NOMO-1 (cell line): ENCODE results near the gene TRIM28.

Experiments
- DNase-seq, 2 experiments: peaks; one replicate each; lab custom pipeline; 2025; ENCODE audit not compliant: unreplicated experiment in 2 of 2; lab: John Stamatoyannopoulos, UW

TRIM28 gene

GRCh38 chr19:58559275-58560006 is 15.6 kb downstream of the TRIM28 start:
- DNase-seq, result no peak

DNA sequence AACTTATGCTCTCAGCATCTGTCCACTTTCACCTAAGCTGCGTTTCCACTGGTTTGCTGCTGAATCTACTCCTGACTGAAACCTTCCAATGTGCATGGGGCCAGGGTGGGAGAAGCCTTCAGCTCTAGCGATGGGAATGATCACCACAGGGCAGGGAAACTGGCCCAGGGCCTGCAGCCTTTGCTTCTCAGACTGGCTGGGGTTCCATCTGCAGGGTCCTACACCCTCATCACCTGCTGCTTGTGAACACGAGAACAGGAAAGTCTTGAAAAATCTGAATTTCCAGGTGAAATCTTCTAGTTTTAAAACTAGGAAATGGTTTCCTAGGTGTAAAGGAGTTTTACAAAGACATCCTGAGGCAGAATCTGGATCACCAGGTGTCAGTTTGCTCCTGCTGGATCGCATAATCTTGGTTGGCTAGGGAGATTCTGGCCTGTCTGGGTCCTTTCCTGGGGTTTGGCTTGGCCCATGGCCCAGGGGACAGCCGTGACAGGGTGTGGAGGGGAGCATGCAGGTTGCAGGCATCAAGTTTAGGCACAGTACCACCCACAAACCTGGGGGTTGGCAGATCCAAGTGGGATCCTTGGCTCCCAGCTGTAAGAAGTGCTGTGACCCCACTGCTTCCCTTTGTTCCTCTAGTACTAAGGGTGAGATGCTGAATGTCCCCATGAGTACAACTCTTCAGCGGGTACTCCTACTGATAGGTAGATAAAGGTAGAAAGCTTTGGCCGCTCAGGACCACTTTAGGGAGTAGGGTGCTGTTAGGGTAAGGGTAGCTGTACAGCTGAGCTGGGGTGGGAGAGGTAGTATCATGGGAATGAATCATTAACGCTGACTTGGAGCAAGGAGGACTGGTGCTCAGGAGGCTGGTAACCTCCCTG is 16.4 kb downstream of the TRIM28 start:
- no peak for DNase-seq

- DNase-seq, result no peak
These were observed 17.1 kb downstream of the TRIM28 start for GRCh38 chr19:58560921-58561320.

DNA sequence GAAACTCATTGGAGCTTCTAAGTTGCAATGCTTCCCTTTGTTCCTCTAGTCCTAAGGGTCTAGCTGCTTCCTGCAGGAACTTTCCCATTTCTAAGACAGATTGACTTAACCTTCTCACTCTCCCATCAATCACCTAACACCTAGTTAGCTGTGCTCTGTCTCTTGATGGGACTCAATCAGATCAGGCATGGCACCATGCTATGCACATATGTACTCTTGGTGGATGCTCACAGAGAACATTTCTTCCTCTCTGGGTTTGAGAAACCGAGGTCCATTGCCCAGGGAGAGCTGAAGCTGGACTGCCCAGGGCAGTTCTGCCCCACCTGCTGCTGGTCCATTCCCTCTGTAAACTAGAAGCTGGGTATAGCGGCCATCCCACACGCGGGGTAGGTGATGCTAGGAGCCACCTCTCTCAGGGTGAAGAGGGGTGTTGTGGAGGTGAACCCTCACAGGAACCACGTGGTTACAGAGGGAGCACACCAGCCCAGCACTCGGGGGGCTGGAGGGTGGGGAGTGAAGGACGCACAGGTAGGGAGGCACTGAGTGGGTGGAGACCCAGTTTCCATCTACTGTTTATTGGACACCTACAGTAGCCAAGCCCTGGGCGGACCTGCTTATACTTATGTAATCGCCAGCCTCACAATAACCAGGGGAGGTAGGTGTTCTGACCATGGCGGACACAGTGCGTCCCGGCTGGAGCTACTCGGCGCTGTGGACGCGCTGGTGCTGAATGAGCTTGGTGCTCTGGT is 17.7 kb downstream of the TRIM28 start:
- DNase-seq, result no peak

DNA sequence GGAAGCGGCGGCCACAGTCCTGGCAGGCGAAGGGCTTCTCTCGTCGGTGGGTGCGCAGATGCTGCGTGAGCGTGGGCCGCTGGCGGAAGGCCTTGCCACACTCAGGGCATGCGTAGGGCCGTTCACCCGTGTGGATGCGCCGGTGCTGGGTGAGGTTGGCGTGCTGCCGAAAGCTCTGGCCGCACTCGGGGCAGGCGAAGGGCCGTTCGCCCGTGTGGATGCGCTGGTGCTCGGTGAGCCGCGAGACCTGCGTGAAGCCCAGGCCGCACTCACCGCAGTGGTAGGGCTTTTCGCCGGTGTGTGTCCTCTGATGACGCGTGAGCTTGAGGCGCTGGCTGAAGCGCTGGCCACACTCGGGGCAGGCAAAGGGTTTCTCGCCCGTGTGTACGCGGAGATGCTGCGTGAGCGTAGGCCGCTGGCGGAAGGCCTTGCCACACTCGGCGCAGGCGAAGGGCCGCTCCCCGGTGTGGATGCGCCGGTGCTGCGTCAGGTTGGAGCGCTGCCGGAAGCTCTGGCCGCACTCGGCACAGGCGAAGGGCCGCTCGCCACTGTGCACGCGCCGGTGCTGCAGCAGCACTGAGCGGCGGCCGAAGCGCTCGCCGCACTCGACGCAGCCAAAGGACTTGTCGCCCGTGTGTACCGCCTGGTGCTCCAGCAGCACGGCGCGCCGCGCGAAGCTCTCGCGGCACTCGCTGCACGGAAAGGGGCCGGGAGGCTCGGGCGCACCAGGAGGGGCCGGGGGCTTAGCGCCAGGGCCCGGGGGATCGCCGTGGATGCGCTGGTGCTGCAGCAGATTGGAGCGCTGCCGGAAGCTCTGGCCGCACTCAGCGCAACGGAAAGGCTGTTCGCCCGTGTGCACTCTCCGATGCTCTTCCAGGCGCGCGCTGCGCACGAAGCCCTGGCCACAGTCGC is 18.5 kb downstream of the TRIM28 start:
- DNase-seq, result no peak

DNA sequence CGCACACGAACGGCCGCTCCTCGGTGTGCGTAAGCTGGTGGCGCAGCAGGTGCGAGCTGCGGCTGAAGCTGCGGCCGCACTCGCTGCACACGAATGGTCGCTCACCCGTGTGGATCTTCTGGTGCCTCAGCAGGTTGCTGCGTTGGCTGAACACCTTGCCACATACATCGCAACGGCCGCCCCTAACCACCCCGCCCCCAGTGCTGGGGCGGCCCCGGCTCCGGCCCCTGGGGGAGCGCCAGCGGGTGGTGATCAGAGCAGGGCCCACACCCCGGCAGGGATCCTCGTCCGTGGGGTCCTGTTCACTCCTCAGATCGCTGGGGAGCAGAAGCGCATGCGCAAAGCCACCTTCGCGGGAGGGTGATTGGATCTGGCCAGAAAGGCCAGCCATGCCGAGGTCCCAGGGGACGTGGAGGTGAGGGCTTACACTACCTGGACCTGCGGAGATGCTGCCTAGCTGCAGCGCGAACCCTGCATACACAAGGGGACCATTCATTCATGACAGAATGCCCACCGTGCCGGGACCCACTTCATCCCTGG is 19.2 kb downstream of the TRIM28 start:
- DNase-seq, result no peak

DNA sequence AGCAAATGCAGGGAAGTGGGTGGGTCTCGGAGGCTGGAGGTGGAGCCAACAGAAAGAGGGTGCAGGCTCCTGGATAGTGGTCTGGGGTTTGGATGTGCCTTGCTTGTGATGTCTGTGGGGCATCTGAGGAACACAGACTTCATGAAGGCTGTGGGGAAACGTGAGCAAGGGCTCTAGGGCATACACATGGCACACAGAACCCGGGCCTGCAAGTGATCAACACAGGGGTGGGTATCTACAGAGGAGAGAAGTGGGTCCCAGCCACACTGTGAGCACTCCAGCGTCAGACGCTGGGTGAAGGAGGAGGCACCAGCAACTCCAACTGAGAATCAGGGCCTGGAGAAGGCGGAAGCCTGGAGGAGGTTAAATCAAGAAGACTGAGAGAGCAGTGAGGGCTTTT is 20.0 kb downstream of the TRIM28 start:
- no peak for DNase-seq

DNA sequence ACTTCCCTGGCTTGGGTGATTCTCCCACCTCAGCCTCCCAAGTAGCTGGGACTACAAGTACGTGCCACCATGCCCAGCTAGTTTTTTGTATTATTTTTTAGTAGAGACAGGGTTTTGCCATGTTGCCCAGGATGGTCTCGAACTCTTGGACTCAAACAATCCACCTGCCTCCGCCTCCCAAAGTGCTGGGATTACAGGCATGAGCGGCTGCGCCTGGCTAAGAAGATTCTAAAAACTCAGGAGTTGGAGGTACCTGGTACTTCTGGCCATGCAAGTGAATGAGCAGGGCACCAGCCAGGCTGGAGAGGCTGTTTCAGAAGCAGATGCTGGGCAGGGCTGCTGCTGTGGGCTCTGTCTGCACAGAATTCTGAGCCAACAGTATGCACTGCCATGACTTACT is 23.1 kb downstream of the TRIM28 start:
- DNase-seq, result no peak

DNA sequence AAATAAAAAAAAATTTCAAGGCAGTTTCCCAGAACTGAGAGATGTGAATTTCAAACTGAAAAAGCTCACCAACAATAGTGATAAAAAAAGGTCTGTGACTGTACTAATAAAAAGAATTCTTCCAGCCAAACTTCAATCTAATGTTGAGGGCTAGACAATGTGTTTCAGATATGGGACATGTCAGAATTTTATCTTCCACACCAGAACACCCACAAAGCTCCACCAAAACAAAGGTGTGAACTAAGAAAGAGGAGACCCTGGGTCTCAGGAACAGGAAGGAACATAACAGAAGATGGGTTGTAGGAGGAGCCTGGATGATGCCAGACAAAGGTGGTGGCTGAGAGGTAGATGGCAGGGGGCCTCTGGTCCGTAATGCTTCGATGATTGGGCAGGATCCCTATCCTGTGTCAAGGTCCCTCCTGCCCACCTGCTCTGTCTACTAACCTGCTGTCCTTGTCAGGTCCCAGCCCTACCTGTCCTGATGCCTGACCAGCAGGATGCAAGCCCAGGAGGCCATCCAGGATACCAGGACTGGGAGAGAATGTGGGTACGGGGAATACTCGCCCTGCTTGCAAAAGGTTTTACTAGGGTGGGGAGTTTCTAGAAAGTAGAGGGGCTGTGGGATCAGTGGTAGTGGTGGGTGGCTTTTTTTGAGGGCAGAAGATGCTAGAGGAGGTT is 24.7 kb downstream of the TRIM28 start:
- DNase-seq, result no peak

DNA sequence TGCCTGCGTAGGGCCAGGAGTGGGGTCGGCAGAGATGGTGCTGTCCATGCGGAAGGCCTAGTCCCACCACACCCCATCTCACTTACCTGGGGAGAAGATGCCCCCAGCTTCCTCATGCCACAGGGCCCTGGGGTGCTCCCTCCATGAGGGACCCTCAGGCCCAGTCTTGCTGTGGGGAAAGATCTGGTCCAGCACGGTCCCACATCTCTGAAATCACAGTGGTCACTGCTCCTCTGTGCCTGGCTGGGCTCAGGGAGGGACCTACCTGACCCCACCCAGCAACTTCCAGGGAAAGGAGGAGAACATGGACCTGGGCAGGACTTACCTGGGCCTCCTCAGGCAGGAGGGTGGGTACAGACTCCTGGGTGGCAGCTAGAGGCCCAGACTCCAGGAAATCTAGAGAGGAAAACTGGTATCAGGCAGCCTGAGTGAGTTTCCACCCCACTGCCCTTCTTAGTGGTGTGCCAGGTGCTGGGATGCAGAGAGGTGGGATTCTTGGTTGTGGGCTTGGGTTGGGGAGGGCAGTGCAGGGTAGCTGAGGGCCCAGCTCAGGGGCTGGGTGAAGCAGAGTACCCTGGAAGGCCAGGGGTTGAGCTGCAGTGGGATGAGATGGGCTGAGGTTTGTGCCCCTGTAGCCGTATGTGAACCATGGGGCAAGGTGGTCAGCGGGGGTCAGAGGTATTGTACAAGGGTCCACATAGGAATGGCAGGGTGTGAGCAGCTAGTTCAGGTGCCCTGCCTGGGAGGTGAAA is 25.5 kb downstream of the TRIM28 start:
- no peak for DNase-seq

- no peak for DNase-seq
These were observed 26.2 kb downstream of the TRIM28 start for GRCh38 chr19:58569943-58570670.

GRCh38 chr19:58570770-58571574 is 27.1 kb downstream of the TRIM28 start:
- no peak for DNase-seq

GRCh38 chr19:58571575-58571947 is 27.7 kb downstream of the TRIM28 start:
- DNase-seq, result no peak

- DNase-seq, result no peak
These were observed 28.4 kb downstream of the TRIM28 start for GRCh38 chr19:58572026-58572817.

DNA sequence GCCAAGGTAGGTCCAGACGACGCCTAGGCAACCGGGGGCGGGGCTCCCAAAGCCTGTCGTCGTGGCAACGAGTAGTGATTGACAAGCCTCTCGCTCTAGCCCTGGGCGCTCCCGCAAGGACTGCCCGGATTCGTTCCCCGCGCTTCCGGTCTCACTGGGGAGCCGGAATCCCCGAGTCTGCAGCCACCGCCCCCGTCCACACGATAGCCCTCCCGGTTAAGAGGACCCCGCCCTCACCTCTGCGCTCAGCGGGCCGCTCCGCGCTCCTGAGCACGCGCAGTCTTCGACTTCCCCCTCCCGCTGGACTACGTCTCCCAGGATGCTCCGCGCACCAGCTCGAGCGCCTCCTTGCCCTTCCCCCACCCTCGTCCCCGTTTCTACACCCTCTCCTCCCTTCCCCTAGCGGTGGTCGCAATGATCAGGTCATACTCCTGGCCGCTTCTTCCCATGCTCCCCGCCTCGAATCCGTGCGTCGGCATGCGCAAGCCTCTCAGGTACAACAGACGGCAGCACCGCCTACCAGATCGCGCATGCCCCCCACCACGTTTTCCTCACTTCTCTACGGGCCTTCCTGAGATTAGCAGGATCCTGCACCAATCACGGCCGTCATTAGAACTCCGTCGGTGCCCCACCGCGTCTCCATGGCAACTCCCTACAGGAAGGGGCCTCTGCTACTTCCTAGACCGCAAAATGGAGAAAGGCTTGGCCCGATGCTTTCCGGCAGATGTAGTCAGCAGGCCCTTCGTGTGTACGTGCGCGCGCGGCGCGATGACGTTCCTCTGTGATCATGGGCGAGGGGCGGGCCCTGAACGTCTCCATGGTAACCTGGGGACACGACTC is 29.2 kb downstream of the TRIM28 start, which contains the start of gene MZF1:
MZF1 (minus strand) TSS at position 518 of the 840 bp plus-strand sequence. CDS start 1,946 bp downstream, outside the sequence.
- no peak for DNase-seq
